H1 (cell line): ENCODE measurements around the gene ERLEC1. TPM values are rescaled to one million over a fixed set of nuclear protein-coding genes. Genes with fewer than 3 reads are reported as not detected.

Source experiments
- BRCA1 ChIP-seq: IDR thresholded peaks from 2 replicates; pipeline ENCODE4 v1.6.1; 2012; ENCODE audit warnings: low read depth, low read length, improper control_type of control experiment
- EZH2 ChIP-seq: fragments of 200-600 bp; sonication (generic); IDR thresholded peaks from 2 replicates; pipeline ENCODE4 v1.7.1; 2012; ENCODE audit warnings: low read depth, mild to moderate bottlenecking, moderate library complexity, low read length, inconsistent platforms; ENCODE audit not compliant: severe bottlenecking
- GABPA ChIP-seq: IDR thresholded peaks from 2 replicates; pipeline ENCODE4 v1.6.1; 2011; ENCODE audit warnings: mild to moderate bottlenecking, low read length, moderate library complexity, borderline replicate concordance; ENCODE audit not compliant: insufficient read depth
- JUN ChIP-seq: IDR thresholded peaks from 2 replicates; pipeline ENCODE4 v1.6.1; 2011; ENCODE audit warnings: low read depth, mild to moderate bottlenecking, improper control_type of control experiment, low read length
- RBBP5 ChIP-seq: IDR thresholded peaks from 2 replicates; pipeline ENCODE4 v1.7.1; 2012; ENCODE audit warnings: low read depth, mild to moderate bottlenecking, inconsistent platforms, low read length, moderate library complexity, borderline replicate concordance
- polyA plus RNA-seq, 7 experiments: library from polyadenylated mRNA; depleted of rRNA in 3 of 7; stranded (reverse) in 5 of 7; unstranded in 2 of 7; fragments of >200 nt in 5 of 7; fragments of 200-250 nt in 2 of 7; gene quantifications; 1 replicate in 5 of 7; 2 replicates in 1 of 7; 4 replicates in 1 of 7; pipeline versions ENCODE4 v1.2.1 to v1.2.3, GENCODE V29; 2011 to 2013; ENCODE audit warnings: missing spikeins in 2 of 7, mixed read lengths in 2 of 7
- total RNA-seq: library from RNA; stranded (reverse); fragmentation: NEBNext Ultra II Directional; extraction: Animal tissue kit (Norgen Biotek cat#: 25700); gene quantifications from 2 replicates; pipeline ENCODE4 v1.2.1, GENCODE V29; 2021

The ERLEC1 gene
- total and polyA plus RNA-seq, 2 of the 8 experiments (the other 6 are each of a cell fraction or from before 2014, with no cell fraction given) = 12.9 to 26.7 TPM

DNA sequence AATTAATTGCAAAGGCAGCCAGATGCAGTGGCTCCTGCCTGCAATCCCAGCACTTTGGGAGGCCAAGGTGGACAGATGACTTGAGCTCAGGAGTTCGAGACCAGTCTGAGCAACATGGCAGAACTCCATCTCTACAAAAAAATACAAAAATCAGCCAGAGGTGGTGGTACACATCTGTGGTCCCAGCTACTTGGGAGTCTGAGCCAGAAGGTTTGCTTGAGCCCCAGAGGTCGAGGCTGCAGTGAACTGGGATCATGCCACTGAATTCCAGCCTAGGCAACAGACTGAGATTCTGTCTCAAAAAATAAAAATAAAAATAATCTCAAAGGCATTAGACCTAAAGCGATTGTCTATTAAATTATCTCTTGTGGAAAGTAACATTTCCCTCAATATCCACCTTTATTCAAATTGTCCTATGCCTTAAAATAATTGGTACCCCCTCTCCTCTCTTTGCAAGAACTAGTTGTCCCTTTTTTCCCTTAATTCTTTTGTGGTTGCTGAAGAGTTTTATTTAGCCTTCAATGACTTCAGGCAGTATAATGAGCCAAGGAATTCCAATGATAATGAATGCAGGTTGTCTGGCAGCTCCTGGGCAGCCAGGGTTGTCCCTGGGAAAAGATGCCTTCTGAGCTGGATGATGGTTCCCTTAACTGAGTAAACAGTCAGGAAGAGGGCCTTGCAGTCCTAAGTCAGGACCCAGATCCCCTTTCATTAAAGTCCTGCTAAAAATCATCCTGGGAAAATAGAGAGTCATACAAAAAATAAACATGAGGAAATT, 40.7 kb downstream of the ERLEC1 start (continued):
- TF ChIP-seq EZH2 (no peak), JUN (no peak), GABPA (no peak), BRCA1 (no peak), RBBP5 (no peak)
